PC-3 (cell line): ENCODE measurements around the gene CRLF2. TPM values are rescaled to one million over a fixed set of nuclear protein-coding genes. Genes with fewer than 3 reads are reported as not detected.

Experiments
- ATAC-seq: fragments of 200-7000 bp; cut with Tn5 transposase; 2 replicates; pipeline ENCODE4 v1.9.1; 2020; ENCODE audit warnings: mild to moderate bottlenecking, moderate library complexity
- BruUV-seq: library from RNA; stranded (reverse); fragments of 400-500 nt; replicated peaks from 2 replicates; lab custom pipeline; 2021; lab: Mats Ljungman, UMichigan
- CTCF ChIA-PET: fragments of 300-600 bp; sonication (Branson Sonifier 250); formaldehyde crosslinking; loops from one replicate; lab custom pipeline; 2022; ENCODE audit warnings: antibody characterized with exemption; lab: Charles Lee
- POLR2A ChIA-PET: fragments of 300-600 bp; sonication (Branson Sonifier 250); formaldehyde crosslinking; loops from one replicate; lab custom pipeline; 2022; ENCODE audit warnings: antibody characterized with exemption; ENCODE audit not compliant: unreplicated experiment; lab: Charles Lee
- DNase-seq: peaks from one replicate; pipeline ENCODE4 v3.0.0-alpha.2; 2015
- H2AFZ ChIP-seq: fragments of 300-600 bp; sonication (generic); 2 replicates; pipeline ENCODE4 v1.6.0; 2016; ENCODE audit warnings: antibody characterized with exemption, low read length
- H3F3A ChIP-seq: fragments of 300-600 bp; sonication (generic); one replicate; pipeline ENCODE4 v1.6.0; 2017; ENCODE audit warnings: antibody characterized with exemption, low read length, control low read depth, mild to moderate bottlenecking; ENCODE audit not compliant: unreplicated experiment
- H3K27ac ChIP-seq: fragments of 300-600 bp; sonication (generic); 2 replicates; pipeline ENCODE4 v1.5.1; 2016; ENCODE audit warnings: mild to moderate bottlenecking, low read length
- H3K27me3 ChIP-seq: fragments of 300-600 bp; sonication (generic); 2 replicates; pipeline ENCODE4 v1.6.1; 2016; ENCODE audit warnings: low read length, mixed read lengths
- H3K36me3 ChIP-seq: fragments of 300-600 bp; sonication (generic); 2 replicates; pipeline ENCODE4 v1.6.1; 2016; ENCODE audit warnings: low read depth, mixed run types, low read length, mixed read lengths
- H3K4me1 ChIP-seq: fragments of 300-600 bp; sonication (generic); 2 replicates; pipeline ENCODE4 v1.5.1; 2016; ENCODE audit warnings: low read length; ENCODE audit not compliant: insufficient read depth
- H3K4me2 ChIP-seq: fragments of 300-600 bp; sonication (generic); 2 replicates; pipeline ENCODE4 v1.6.0; 2016; ENCODE audit warnings: low read length
- H3K4me3 ChIP-seq: fragments of 300-600 bp; sonication (generic); 2 replicates; pipeline ENCODE4 v1.5.1; 2016; ENCODE audit warnings: mild to moderate bottlenecking, low read length, mixed read lengths
- H3K79me2 ChIP-seq: fragments of 300-600 bp; sonication (generic); 2 replicates; pipeline ENCODE4 v1.6.1; 2017; ENCODE audit warnings: low read length, mixed read lengths
- H3K9ac ChIP-seq: fragments of 300-600 bp; sonication (generic); 2 replicates; pipeline ENCODE4 v1.6.0; 2016; ENCODE audit warnings: mild to moderate bottlenecking, low read length
- H3K9me2 ChIP-seq: fragments of 300-600 bp; sonication (generic); replicated peaks from 2 replicates; pipeline ENCODE4 v1.6.1; 2016; ENCODE audit warnings: mixed run types, low read length, mixed read lengths
- H3K9me3 ChIP-seq: fragments of 300-600 bp; sonication (generic); 2 replicates; pipeline ENCODE4 v1.6.1; 2016; ENCODE audit warnings: low read length, mixed read lengths
- H4K20me1 ChIP-seq: fragments of 300-600 bp; sonication (generic); 2 replicates; pipeline ENCODE4 v1.6.1; 2016; ENCODE audit warnings: low read length, mixed read lengths
- CTCF ChIP-seq: fragments of 300-600 bp; sonication (generic); conservative IDR thresholded peaks from 2 replicates; pipeline ENCODE4 v1.5.1; 2017; ENCODE audit warnings: antibody characterized with exemption, low read depth, mild to moderate bottlenecking, low read length
- EZH2 ChIP-seq: fragments of 300-600 bp; sonication (generic); IDR thresholded peaks from one replicate; pipeline ENCODE4 v1.6.1; 2017; ENCODE audit warnings: antibody characterized with exemption, mild to moderate bottlenecking, low read length; ENCODE audit not compliant: unreplicated experiment
- EZH2phosphoT487 ChIP-seq: fragments of 300-600 bp; sonication (generic); IDR thresholded peaks from 2 replicates; pipeline ENCODE4 v1.6.1; 2018; ENCODE audit warnings: mild to moderate bottlenecking, antibody characterized with exemption, low read length, borderline replicate concordance
- intact Hi-C: fragments of 100-400 bp; cut with micrococcal nuclease; formaldehyde crosslinking; loops from 2 replicates; pipeline ENCODE4 v1.9.0; 2023
- total RNA-seq: library from RNA; depleted of rRNA; stranded (reverse); fragments of >200 nt; gene quantifications from 2 replicates; pipeline ENCODE4 v1.2.3, GENCODE V29; 2014

Gene CRLF2
- total RNA-seq, 1 experiment from 2014 or later: not detected

- Histone ChIP-seq H3K4me1 (no peaks in the 10 kb centered on the region), H3K27me3 (peaks cover 12% of the 10 kb centered on the region), H3K4me3 (no peak overlapping the region), H4K20me1 (no peaks in the 10 kb centered on the region), H3K9me3 (no peaks in the 10 kb centered on the region), H3K4me2 (no peak overlapping the region), H3K9me2 (no peaks in the 10 kb centered on the region), H3K9ac (no peak overlapping the region), H3K36me3 (no peaks in the 10 kb centered on the region), H3K79me2 (no peaks in the 10 kb centered on the region), H2AFZ (no peak overlapping the region), H3F3A (no peaks in the 10 kb centered on the region), H3K27ac (no peak overlapping the region)
- intact Hi-C loops: no loop called here
- ATAC-seq (no peak), DNase-seq (peak; percentile 37)
- CTCF ChIA-PET: no interaction called here
- no TSS peak for BruUV-seq
- POLR2A ChIA-PET: no interaction called here
- TF ChIP-seq CTCF (no peak), EZH2phosphoT487 (no peak), EZH2 (no peak)
Observed at GRCh38 chrX:1153940-1154339, 58.5 kb downstream of the CRLF2 start.

- POLR2A ChIA-PET: no interaction called here
- no peak for ATAC-seq
- no peaks in the 10 kb centered on the region for H3F3A ChIP-seq
Observed at GRCh38 chrX:1152090-1152489, 60.4 kb downstream of the CRLF2 start.

More at GRCh38 chrX:1152090-1152489, 60.4 kb downstream of the CRLF2 start:
- Histone ChIP-seq H3K4me1 (no peaks in the 10 kb centered on the region), H3K79me2 (no peaks in the 10 kb centered on the region), H3K9ac (no peak overlapping the region), H3K9me3 (no peaks in the 10 kb centered on the region), H3K9me2 (no peaks in the 10 kb centered on the region), H3K27ac (no peak overlapping the region), H4K20me1 (no peaks in the 10 kb centered on the region), H3K4me3 (no peak overlapping the region), H3K4me2 (no peak overlapping the region), H2AFZ (no peak overlapping the region), H3K36me3 (no peaks in the 10 kb centered on the region), H3K27me3 (peaks cover 19% of the 10 kb centered on the region)
- no peak for TF ChIP-seq EZH2
- no peak for TF ChIP-seq CTCF
- TF ChIP-seq EZH2phosphoT487: no peak
- DNase-seq: no peak
- CTCF ChIA-PET: no interaction called here
- BruUV-seq: no TSS peak
- intact Hi-C loops: no loop called here
